Sciatic nerve (tissue), 2 donors: ENCODE measurements around the gene NPB. TPM values are rescaled to one million over a fixed set of nuclear protein-coding genes. Genes with fewer than 3 reads are reported as not detected.

ENCODE experiments used
- ATAC-seq: fragments of 200-7000 bp; cut with Tn5 transposase; one replicate; pipeline ENCODE4 v1.9.1; 2020; ENCODE audit warnings: mild to moderate bottlenecking, moderate library complexity
- DNase-seq: peaks from one replicate; pipeline ENCODE4 v3.0.0-alpha.2; 2020; ENCODE audit warnings: low spot score
- intact Hi-C: fragments of 100-400 bp; cut with DNase I; formaldehyde crosslinking; loops from one replicate; pipeline ENCODE4 v1.14.2; 2022
- total RNA-seq: library from RNA; stranded (reverse); fragmentation: NEBNext Ultra II Directional; extraction: Animal tissue kit (Norgen Biotek cat#: 25700); gene quantifications from one replicate; pipeline ENCODE4 v1.2.1, GENCODE V29; 2021
- donor health status: DM: no; HTN: no; CAD: no.
- donor health status: DM: no; HTN: no; CAD: no.

Gene NPB
- total RNA-seq, 1 donor from 2014 or later = 0.80 TPM

GRCh38 chr17:81868674-81869220 is 33.3 kb upstream of the NPB start:
- DNase-seq = no peak
- intact Hi-C loops = no loop called here
- ATAC-seq = peak; percentile 18

GRCh38 chr17:81869221-81870130 is 32.6 kb upstream of the NPB start:
- ATAC-seq (peak; percentile 33), DNase-seq (no peak)
- intact Hi-C loops = no loop called here

- intact Hi-C loops = no loop called here
- ATAC-seq (peak; percentile 9), DNase-seq (no peak)
These were observed 31.7 kb upstream of the NPB start for GRCh38 chr17:81870131-81870980.

- intact Hi-C loops = no loop called here
- peak; percentile 64 for ATAC-seq
- DNase-seq = no peak
These were observed 31.1 kb upstream of the NPB start, which contains the start of gene ARHGDIA for GRCh38 chr17:81870981-81871386. Gene ARHGDIA (minus strand): TSS chr17:81871337. CDS start chr17:81869930, 1,407 bp downstream.

GRCh38 chr17:81871387-81872230 is 30.4 kb upstream of the NPB start:
- ATAC-seq (peak; percentile 37), DNase-seq (peak; percentile 98)
- intact Hi-C loops = no loop called here

- intact Hi-C loops = no loop called here
- no peak for ATAC-seq
- DNase-seq = no peak
These were observed 24.5 kb upstream of the NPB start for GRCh38 chr17:81877569-81877968.

- ATAC-seq (no peak), DNase-seq (no peak)
- intact Hi-C loops = no loop called here
These were observed 23.7 kb upstream of the NPB start for GRCh38 chr17:81878294-81878693.

- no peak for DNase-seq
- intact Hi-C loops = no loop called here
- ATAC-seq = no peak
These were observed 22.9 kb upstream of the NPB start for GRCh38 chr17:81879121-81879520.

GRCh38 chr17:81884520-81884919 is 17.5 kb upstream of the NPB start:
- ATAC-seq = peak; percentile 33
- DNase-seq = no peak
- intact Hi-C loops = no loop called here

- ATAC-seq = no peak
These were observed 17.1 kb upstream of the NPB start for GRCh38 chr17:81884968-81885367.

GRCh38 chr17:81885454-81885853 is 16.6 kb upstream of the NPB start:
- DNase-seq = no peak
- intact Hi-C loops = no loop called here
- no peak for ATAC-seq

More at GRCh38 chr17:81884968-81885367, 17.1 kb upstream of the NPB start:
- intact Hi-C loops = no loop called here
- DNase-seq = no peak

GRCh38 chr17:81885869-81886548 is 16.0 kb upstream of the NPB start:
- DNase-seq = no peak
- ATAC-seq = no peak
- intact Hi-C loops = no loop called here

- intact Hi-C loops = no loop called here
- peak; percentile 53 for DNase-seq
- no peak for ATAC-seq
These were observed 13.7 kb upstream of the NPB start for GRCh38 chr17:81888105-81888987.

GRCh38 chr17:81888988-81889595 is 12.9 kb upstream of the NPB start:
- intact Hi-C loops = no loop called here
- DNase-seq = no peak
- ATAC-seq = no peak

- ATAC-seq (no peak), DNase-seq (no peak)
- intact Hi-C loops = no loop called here
These were observed 12.4 kb upstream of the NPB start for GRCh38 chr17:81889602-81890001.

- intact Hi-C loops = no loop called here
- no peak for ATAC-seq
These were observed 11.4 kb upstream of the NPB start for GRCh38 chr17:81890447-81891302.

More at GRCh38 chr17:81890447-81891302, 11.4 kb upstream of the NPB start:
- DNase-seq = peak; percentile 57
